GM21723 (cell line): ENCODE results near the gene SLC25A44.
"Not testable (repeated sequence)": the region's sequence is repeated elsewhere in the genome, so short reads cannot be mapped to it uniquely, and the experiment has no call there.

Experiments
- ATAC-seq: cut with Tn5 transposase; IDR thresholded peaks from one replicate; pipeline ENCODE4 v1.9.1; 2021; ENCODE audit warnings: mild to moderate bottlenecking, moderate library complexity; ENCODE audit not compliant: unreplicated experiment

The SLC25A44 gene

GRCh38 chr1:156200044-156200443 lies 6.1 kb downstream of the SLC25A44 start:
- no peak for ATAC-seq

- ATAC-seq, result no peak
Observed at GRCh38 chr1:156203331-156203730, 9.4 kb downstream of the SLC25A44 start.

- ATAC-seq, result no peak
Observed at GRCh38 chr1:156204686-156205085, 10.8 kb downstream of the SLC25A44 start.

GRCh38 chr1:156211243-156211642 lies 17.3 kb downstream of the SLC25A44 start:
- no peak for ATAC-seq

GRCh38 chr1:156212130-156212529 lies 18.2 kb downstream of the SLC25A44 start:
- ATAC-seq, result no peak

GRCh38 chr1:156212833-156213643 lies 19.1 kb downstream of the SLC25A44 start, which contains the start of gene PMF1:
PMF1 (plus strand) TSS chr1:156213007; CDS start chr1:156213016, 9 bp downstream.
- ATAC-seq, result peak; percentile 87

GRCh38 chr1:156213644-156213966 lies 19.7 kb downstream of the SLC25A44 start:
- ATAC-seq, result no peak

GRCh38 chr1:156214024-156214748 lies 20.3 kb downstream of the SLC25A44 start:
- ATAC-seq, result no peak

- not testable (repeated sequence) for ATAC-seq
Observed at GRCh38 chr1:156216361-156217086, 22.6 kb downstream of the SLC25A44 start.

- ATAC-seq, result no peak
Observed at GRCh38 chr1:156217871-156218270, 24.0 kb downstream of the SLC25A44 start.

GRCh38 chr1:156220226-156220625 lies 26.3 kb downstream of the SLC25A44 start:
- ATAC-seq, result no peak

- no peak for ATAC-seq
Observed at GRCh38 chr1:156221986-156222692, 28.2 kb downstream of the SLC25A44 start.

GRCh38 chr1:156225677-156226014 lies 31.7 kb downstream of the SLC25A44 start:
- ATAC-seq, result no peak

GRCh38 chr1:156226116-156226538 lies 32.2 kb downstream of the SLC25A44 start:
- ATAC-seq, result peak; percentile 87

- peak; percentile 7 for ATAC-seq
Observed at GRCh38 chr1:156226782-156227181, 32.9 kb downstream of the SLC25A44 start.

- ATAC-seq, result no peak
Observed at GRCh38 chr1:156228501-156228900, 34.6 kb downstream of the SLC25A44 start.

GRCh38 chr1:156229809-156230472 lies 36.0 kb downstream of the SLC25A44 start:
- ATAC-seq, result no peak

GRCh38 chr1:156230473-156230837 lies 36.6 kb downstream of the SLC25A44 start:
- no peak for ATAC-seq

- ATAC-seq, result no peak
Observed at GRCh38 chr1:156232201-156232894, 38.4 kb downstream of the SLC25A44 start.
